ENCODE results near the gene MST1. TPM values are rescaled to one million over a fixed set of nuclear protein-coding genes. Genes with fewer than 3 reads are reported as not detected.
A peak's percentile ranks its signal among the peaks of the same experiment; 100 is the strongest.

Gene MST1
- total and polyA plus RNA-seq, 2 of the 4 experiments (the other 2 are of a cell fraction) = 1.3 to 13.0 TPM

DNA sequence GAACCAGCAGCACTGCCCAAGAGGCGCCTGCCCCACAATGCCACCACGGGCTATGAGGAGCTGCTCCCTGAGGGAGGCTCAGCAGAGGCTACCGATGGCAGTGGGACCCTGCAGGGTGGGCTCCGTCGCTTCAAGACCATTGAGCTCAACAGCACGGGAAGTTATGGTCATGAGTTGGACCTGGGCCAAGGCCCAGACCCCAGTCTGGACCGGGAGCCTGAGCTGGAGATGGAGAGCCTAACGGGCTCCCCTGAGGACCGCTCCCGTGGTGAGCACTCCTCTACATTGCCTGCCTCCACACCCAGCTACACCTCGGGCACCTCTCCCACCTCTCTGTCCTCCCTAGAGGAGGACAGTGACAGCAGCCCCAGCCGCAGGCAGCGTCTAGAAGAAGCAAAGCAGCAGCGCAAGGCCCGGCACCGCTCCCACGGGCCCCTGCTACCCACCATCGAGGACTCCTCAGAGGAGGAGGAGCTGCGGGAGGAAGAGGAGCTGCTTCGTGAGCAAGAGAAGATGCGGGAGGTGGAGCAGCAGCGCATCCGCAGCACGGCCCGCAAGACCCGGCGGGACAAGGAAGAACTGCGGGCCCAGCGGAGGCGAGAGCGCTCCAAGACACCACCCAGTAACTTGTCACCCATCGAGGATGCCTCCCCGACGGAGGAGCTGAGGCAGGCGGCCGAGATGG, 36.9 kb downstream of the MST1 start:
- no peak overlapping the region for H2AK9ac ChIP-seq (replicated peaks; ENCODE audit: low read depth, low read length, poor library complexity)
- peaks cover 30% of the 10 kb centered on the region; the same call in 1 of the 2 replicates for H3K27me3 ChIP-seq (ENCODE audit: control insufficient read depth, insufficient read depth, low read length)
- no peak for TF ChIP-seq USF2 (IDR thresholded peaks at IDR 0.05; ENCODE audit: low read depth, low read length)
- TF ChIP-seq MXI1 (IDR thresholded peaks at IDR 0.05; ENCODE audit: borderline replicate concordance, low read depth, low read length) = no peak
- TF ChIP-seq MAFK (IDR thresholded peaks at IDR 0.05; ENCODE audit: low read depth, low read length) = no peak
- no peak for TF ChIP-seq SMC3 (IDR thresholded peaks at IDR 0.05; ENCODE audit: low read depth, low read length)
- TF ChIP-seq, protein P1, sequence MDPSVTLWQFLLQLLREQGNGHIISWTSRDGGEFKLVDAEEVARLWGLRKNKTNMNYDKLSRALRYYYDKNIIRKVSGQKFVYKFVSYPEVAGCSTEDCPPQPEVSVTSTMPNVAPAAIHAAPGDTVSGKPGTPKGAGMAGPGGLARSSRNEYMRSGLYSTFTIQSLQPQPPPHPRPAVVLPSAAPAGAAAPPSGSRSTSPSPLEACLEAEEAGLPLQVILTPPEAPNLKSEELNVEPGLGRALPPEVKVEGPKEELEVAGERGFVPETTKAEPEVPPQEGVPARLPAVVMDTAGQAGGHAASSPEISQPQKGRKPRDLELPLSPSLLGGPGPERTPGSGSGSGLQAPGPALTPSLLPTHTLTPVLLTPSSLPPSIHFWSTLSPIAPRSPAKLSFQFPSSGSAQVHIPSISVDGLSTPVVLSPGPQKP (IDR thresholded peaks at IDR 0.05; ENCODE audit: borderline replicate concordance, low read depth, low read length) = no peak
- no peak overlapping the region for H3K14ac ChIP-seq (replicated peaks; ENCODE audit: low read depth, low read length)
- DNase-seq (no peak), ATAC-seq (ENCODE audit: low read depth) (no peak)
- CTCF ChIA-PET = no interaction called here
- no peak overlapping the region for H3K56ac ChIP-seq (ENCODE audit: extremely low read depth, insufficient read depth, low read length)
- H2BK120ac ChIP-seq (ENCODE audit: low read depth, low read length) = no peak overlapping the region
- POLR2A ChIA-PET (ENCODE audit: unreplicated experiment) = no interaction called here
- H3K4me1 ChIP-seq (ENCODE audit: control insufficient read depth, insufficient read depth, low read length) = no peaks in the 10 kb centered on the region
- no peak overlapping the region for H3K4ac ChIP-seq (ENCODE audit: low read depth, low read length)
- intact Hi-C loops (cut with micrococcal nuclease) = no loop called here
- H3K23ac ChIP-seq (ENCODE audit: low read depth, low read length) = no peak overlapping the region
- H3K18ac ChIP-seq (ENCODE audit: low read depth, low read length) = no peak overlapping the region
- H2AK5ac ChIP-seq (ENCODE audit: low read depth, low read length) = no peak overlapping the region
- H2BK20ac ChIP-seq (ENCODE audit: low read depth, low read length) = no peak overlapping the region
- H2AFZ ChIP-seq (replicated peaks; ENCODE audit: low read length, poor library complexity) = peak overlapping the region; percentile 43
- H2BK5ac ChIP-seq (ENCODE audit: low read depth, low read length, poor library complexity, severe bottlenecking) = no peak overlapping the region
- no peak overlapping the region for H3K4me3 ChIP-seq (ENCODE audit: insufficient read depth, low read depth, low read length)
- no peaks in the 10 kb centered on the region for H3K9me3 ChIP-seq (ENCODE audit: control insufficient read depth, insufficient read depth, low read length)
- dilution Hi-C loops (cut with HindIII; ENCODE audit: low sequenced_read_pairs, unreplicated experiment) = no loop called here
- no peak overlapping the region for H3K27ac ChIP-seq (ENCODE audit: insufficient read depth, low read length)
- H3K79me1 ChIP-seq (ENCODE audit: low read depth in 1 of 2, low read length in 2 of 2) = no peaks in the 10 kb centered on the region
- no peaks in the 10 kb centered on the region for H3K36me3 ChIP-seq (ENCODE audit: control insufficient read depth, insufficient read depth, low read length)
- no peak overlapping the region for H3K9ac ChIP-seq (ENCODE audit: low read depth, low read length)
- H4K5ac ChIP-seq (ENCODE audit: low read depth, low read length) = no peak overlapping the region
- in situ Hi-C loops (cut with MboI; ENCODE audit: low sequenced_read_pairs) = no loop called here
- H4K20me1 ChIP-seq (ENCODE audit: insufficient read depth, low read length) = no peaks in the 10 kb centered on the region
- no peak overlapping the region for H4K91ac ChIP-seq (ENCODE audit: insufficient read depth, low read depth, low read length)
- no peak overlapping the region for H2BK15ac ChIP-seq (ENCODE audit: low read depth, low read length)
- H4K8ac ChIP-seq (ENCODE audit: low read depth in 2 of 2, low read length in 2 of 2) = no peak overlapping the region
- WGBS, 2 experiments (ENCODE audit: extremely low coverage in 2 of 2, insufficient read length in 1 of 2) = 81% methylated on average over 21 of the region's 36 CpGs; no CpG with 5 or more reads in 1 of the 2 experiments
- H3K9me1 ChIP-seq (ENCODE audit: insufficient read depth, low read length) = peaks cover 3% of the 10 kb centered on the region; the same call in 1 of the 2 replicates
- H3K4me2 ChIP-seq (ENCODE audit: low read depth, low read length) = no peak overlapping the region
- no TSS peak for BruUV-seq (replicated peaks)
